ENCODE measurements around the gene THOC7. TPM values are rescaled to one million over a fixed set of nuclear protein-coding genes. Genes with fewer than 3 reads are reported as not detected.

Gene THOC7
- total and polyA plus RNA-seq, 4 experiments from 2014 or later: 40.2 to 142 (median 62.8) TPM

GRCh38 chr3:63847718-63848450, 15.7 kb downstream of the THOC7 start:
- H3K9me3 Mint-ChIP-seq: no peaks in the 10 kb centered on the region
- no peaks in the 10 kb centered on the region for H3K4me1 ChIP-seq (ENCODE audit: insufficient read depth, low read length)
- H3K27me3 Mint-ChIP-seq: no peaks in the 10 kb centered on the region
- H3K27me3 ChIP-seq (ENCODE audit: insufficient read depth, low read length): no peaks in the 10 kb centered on the region
- H3K36me3 ChIP-seq (ENCODE audit: insufficient read depth, low read length): no peaks in the 10 kb centered on the region
- no peaks in the 10 kb centered on the region for H3K9me3 ChIP-seq (ENCODE audit: control insufficient read depth in 1 of 2, low read length in 2 of 2)
- H3K36me3 Mint-ChIP-seq: peaks cover 1 to 7% of the 10 kb centered on the region in 2 donors
- peak overlapping the region in 2 of 7 donors; percentile 19 to 46 for H3K27ac Mint-ChIP-seq
- H3K4me3 Mint-ChIP-seq: no peak overlapping the region
- ChIA-PET CTCF (ENCODE audit: partially characterized antibody) (no interaction called here), POLR2A (ENCODE audit: partially characterized antibody) (no interaction called here)
- no peak overlapping the region for H3K4me3 ChIP-seq (ENCODE audit: low read length in 2 of 2)
- intact Hi-C loops (cut with micrococcal nuclease): no loop called here
- no peak for DNase-seq
- H3K4me1 Mint-ChIP-seq: peaks cover 4 to 8% (median 7%) of the 10 kb centered on the region in 4 donors
- no peak overlapping the region for H3K27ac ChIP-seq (ENCODE audit: low read depth, low read length)

- POLR2A ChIA-PET (ENCODE audit: partially characterized antibody): no interaction called here
- Mint-ChIP-seq H3K9me3 (peaks cover 0 to 5% (median 0%) of the 10 kb centered on the region in 8 donors), H3K36me3 (peaks cover 3 to 8% of the 10 kb centered on the region in 2 donors), H3K27ac (no peak overlapping the region), H3K4me3 (no peak overlapping the region), H3K27me3 (no peaks in the 10 kb centered on the region), H3K4me1 (peaks cover 0 to 11% (median 6%) of the 10 kb centered on the region in 4 donors)
- CTCF ChIA-PET (ENCODE audit: partially characterized antibody): no interaction called here
- no peak overlapping the region for H3K27ac ChIP-seq (ENCODE audit: low read depth, low read length)
- DNase-seq: no peak
- no peaks in the 10 kb centered on the region for H3K9me3 ChIP-seq (ENCODE audit: control insufficient read depth in 1 of 2, low read length in 2 of 2)
- no peak overlapping the region for H3K4me3 ChIP-seq (ENCODE audit: low read length in 2 of 2)
- H3K27me3 ChIP-seq (ENCODE audit: insufficient read depth, low read length): no peaks in the 10 kb centered on the region
- intact Hi-C loops (cut with micrococcal nuclease): no loop called here
- H3K4me1 ChIP-seq (ENCODE audit: insufficient read depth, low read length): no peaks in the 10 kb centered on the region
- no peaks in the 10 kb centered on the region for H3K36me3 ChIP-seq (ENCODE audit: insufficient read depth, low read length)
These were observed 18.4 kb downstream of the THOC7 start for GRCh38 chr3:63845215-63845614.

- H3K27ac ChIP-seq (ENCODE audit: low read depth, low read length): no peak overlapping the region
- no peak for DNase-seq
- no peaks in the 10 kb centered on the region for H3K36me3 ChIP-seq (ENCODE audit: insufficient read depth, low read length)
- no peaks in the 10 kb centered on the region for H3K27me3 Mint-ChIP-seq
- no peaks in the 10 kb centered on the region for H3K4me1 ChIP-seq (ENCODE audit: insufficient read depth, low read length)
- H3K4me1 Mint-ChIP-seq: peaks cover 0 to 10% (median 5%) of the 10 kb centered on the region in 4 donors
- no peaks in the 10 kb centered on the region for H3K27me3 ChIP-seq (ENCODE audit: insufficient read depth, low read length)
- H3K4me3 ChIP-seq (ENCODE audit: low read length in 2 of 2): no peak overlapping the region
- no peaks in the 10 kb centered on the region for H3K9me3 ChIP-seq (ENCODE audit: control insufficient read depth in 1 of 2, low read length in 2 of 2)
- H3K27ac Mint-ChIP-seq: no peak overlapping the region
- POLR2A ChIA-PET (ENCODE audit: partially characterized antibody): no interaction called here
- peaks cover 0 to 5% (median 0%) of the 10 kb centered on the region in 8 donors for H3K9me3 Mint-ChIP-seq
- no peak overlapping the region for H3K4me3 Mint-ChIP-seq
- intact Hi-C loops (cut with micrococcal nuclease): no loop called here
- CTCF ChIA-PET (ENCODE audit: partially characterized antibody): no interaction called here
- H3K36me3 Mint-ChIP-seq: peaks cover 3 to 11% of the 10 kb centered on the region in 2 donors
These were observed 21.5 kb downstream of the THOC7 start for GRCh38 chr3:63842127-63842526.

DNA sequence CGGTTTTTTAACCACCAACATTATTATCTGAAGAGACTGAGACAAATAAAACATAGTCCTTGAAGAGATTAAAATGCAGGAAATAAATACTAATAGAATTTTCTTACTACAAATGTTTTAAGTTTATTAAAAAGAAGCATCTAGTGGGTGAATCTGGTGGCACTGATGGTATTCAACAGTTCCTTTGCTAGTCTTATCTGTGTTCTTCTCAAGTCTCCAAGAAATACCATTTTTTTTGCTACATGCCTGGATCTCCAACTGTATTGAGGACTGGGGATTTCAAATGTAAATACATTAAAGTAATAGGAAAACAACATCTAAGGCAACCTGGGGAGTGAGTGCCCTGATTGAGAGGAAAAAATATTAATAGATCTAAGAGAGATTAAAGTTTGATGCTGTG, 21.9 kb downstream of the THOC7 start:
- H3K4me3 ChIP-seq (ENCODE audit: low read length in 2 of 2): no peak overlapping the region
- H3K36me3 Mint-ChIP-seq: peaks cover 5 to 11% of the 10 kb centered on the region in 2 donors
- no peaks in the 10 kb centered on the region for H3K27me3 Mint-ChIP-seq
- POLR2A ChIA-PET (ENCODE audit: partially characterized antibody): no interaction called here
- H3K27ac Mint-ChIP-seq: peak overlapping the region in 2 of 7 donors; percentile 5 to 39
- H3K9me3 Mint-ChIP-seq: peaks cover 0 to 5% (median 0%) of the 10 kb centered on the region in 8 donors
- H3K4me3 Mint-ChIP-seq: peak overlapping the region in 1 of 8 donors; percentile 45
- H3K27me3 ChIP-seq (ENCODE audit: insufficient read depth, low read length): no peaks in the 10 kb centered on the region
- peaks cover 0 to 10% (median 5%) of the 10 kb centered on the region in 4 donors for H3K4me1 Mint-ChIP-seq
- DNase-seq: no peak
- H3K9me3 ChIP-seq (ENCODE audit: control insufficient read depth in 1 of 2, low read length in 2 of 2): no peaks in the 10 kb centered on the region
- H3K27ac ChIP-seq (ENCODE audit: low read depth, low read length): no peak overlapping the region
- no peaks in the 10 kb centered on the region for H3K36me3 ChIP-seq (ENCODE audit: insufficient read depth, low read length)
- intact Hi-C loops (cut with micrococcal nuclease): no loop called here
- no peaks in the 10 kb centered on the region for H3K4me1 ChIP-seq (ENCODE audit: insufficient read depth, low read length)
- CTCF ChIA-PET (ENCODE audit: partially characterized antibody): no interaction called here

- Histone ChIP-seq H3K27me3 (ENCODE audit: insufficient read depth, low read length) (no peaks in the 10 kb centered on the region), H3K36me3 (ENCODE audit: insufficient read depth, low read length) (peaks cover 24% of the 10 kb centered on the region), H3K4me3 (ENCODE audit: low read length in 2 of 2) (no peak overlapping the region), H3K27ac (ENCODE audit: low read depth, low read length) (no peak overlapping the region), H3K4me1 (ENCODE audit: insufficient read depth, low read length) (no peaks in the 10 kb centered on the region), H3K9me3 (ENCODE audit: control insufficient read depth in 1 of 2, low read length in 2 of 2) (no peaks in the 10 kb centered on the region)
- CTCF ChIA-PET (ENCODE audit: partially characterized antibody): interaction anchor here (0.7 kb wide), 1 partner anchor 1644 kb away, joined by 3 read pairs; no protein-coding TSS in a partner anchor
- Mint-ChIP-seq H3K4me1 (no peaks in the 10 kb centered on the region), H3K36me3 (peaks cover 35 to 45% of the 10 kb centered on the region in 2 donors), H3K27me3 (no peaks in the 10 kb centered on the region), H3K9me3 (no peaks in the 10 kb centered on the region), H3K4me3 (no peak overlapping the region), H3K27ac (no peak overlapping the region)
- no peak for DNase-seq
- POLR2A ChIA-PET (ENCODE audit: partially characterized antibody): no interaction called here
- intact Hi-C loops (cut with micrococcal nuclease): no loop called here
These were observed 31.2 kb downstream of the THOC7 start for GRCh38 chr3:63832395-63832794.

- no peak for DNase-seq
- ChIA-PET POLR2A (ENCODE audit: partially characterized antibody) (no interaction called here), CTCF (ENCODE audit: partially characterized antibody) (interaction anchor here (1.0 kb wide), 1 partner anchor 12 kb away, joined by 3 read pairs; no protein-coding TSS in a partner anchor)
- intact Hi-C loops (cut with micrococcal nuclease): no loop called here
- H3K9me3 ChIP-seq (ENCODE audit: control insufficient read depth in 1 of 2, low read length in 2 of 2): no peaks in the 10 kb centered on the region
- peaks cover 24% of the 10 kb centered on the region for H3K36me3 ChIP-seq (ENCODE audit: insufficient read depth, low read length)
- H3K27ac ChIP-seq (ENCODE audit: low read depth, low read length): no peak overlapping the region
- Mint-ChIP-seq H3K27ac (peak overlapping the region in 1 of 7 donors; percentile 63), H3K36me3 (peaks cover 30 to 37% of the 10 kb centered on the region in 2 donors), H3K9me3 (no peaks in the 10 kb centered on the region), H3K4me3 (no peak overlapping the region), H3K27me3 (no peaks in the 10 kb centered on the region), H3K4me1 (no peaks in the 10 kb centered on the region)
- H3K4me1 ChIP-seq (ENCODE audit: insufficient read depth, low read length): no peaks in the 10 kb centered on the region
- H3K27me3 ChIP-seq (ENCODE audit: insufficient read depth, low read length): no peaks in the 10 kb centered on the region
- no peak overlapping the region for H3K4me3 ChIP-seq (ENCODE audit: low read length in 2 of 2)
These were observed 33.1 kb downstream of the THOC7 start for GRCh38 chr3:63830526-63830925.

GRCh38 chr3:63824309-63824708, 39.3 kb downstream of the THOC7 start:
- POLR2A ChIA-PET (ENCODE audit: partially characterized antibody): no interaction called here

More at GRCh38 chr3:63824309-63824708, 39.3 kb downstream of the THOC7 start:
- intact Hi-C loops (cut with micrococcal nuclease): no loop called here
- Histone ChIP-seq H3K27me3 (ENCODE audit: insufficient read depth, low read length) (no peaks in the 10 kb centered on the region), H3K9me3 (ENCODE audit: control insufficient read depth in 1 of 2, low read length in 2 of 2) (no peaks in the 10 kb centered on the region), H3K27ac (ENCODE audit: low read depth, low read length) (no peak overlapping the region), H3K4me1 (ENCODE audit: insufficient read depth, low read length) (no peaks in the 10 kb centered on the region), H3K4me3 (ENCODE audit: low read length in 2 of 2) (no peak overlapping the region), H3K36me3 (ENCODE audit: insufficient read depth, low read length) (no peaks in the 10 kb centered on the region)
- H3K27ac Mint-ChIP-seq: no peak overlapping the region
- H3K27me3 Mint-ChIP-seq: no peaks in the 10 kb centered on the region
- no peak for DNase-seq
- CTCF ChIA-PET (ENCODE audit: partially characterized antibody): interaction anchor here (1.4 kb wide), 1 partner anchor 8 kb away, joined by 5 read pairs; no protein-coding TSS in a partner anchor
- H3K9me3 Mint-ChIP-seq: peaks cover 0 to 1% (median 0%) of the 10 kb centered on the region in 8 donors
- no peak overlapping the region for H3K4me3 Mint-ChIP-seq
- no peaks in the 10 kb centered on the region for H3K36me3 Mint-ChIP-seq
- H3K4me1 Mint-ChIP-seq: no peaks in the 10 kb centered on the region
